K562 (cell line): ENCODE measurements around the gene IKZF3. TPM values are rescaled to one million over a fixed set of nuclear protein-coding genes. Genes with fewer than 3 reads are reported as not detected.

ENCODE experiments used
- BHLHE40 ChIP-seq: IDR thresholded peaks from 2 replicates; pipeline ENCODE4 v1.6.1; 2011; ENCODE audit warnings: low read length, improper control_type of control experiment
- DLX4 ChIP-seq: fragments of 250-450 bp; sonication (Bioruptor Pico); IDR thresholded peaks from 2 replicates; pipeline ENCODE4 v1.6.1; 2021; ENCODE audit warnings: mild to moderate bottlenecking
- EP300 ChIP-seq: IDR thresholded peaks from 2 replicates; pipeline ENCODE4 v1.6.1; 2012; ENCODE audit warnings: low read length, improper control_type of control experiment
- FUS ChIP-seq: fragments of 200-400 bp; formaldehyde crosslinking; optimal IDR thresholded peaks from 2 replicates; pipeline ENCODE3; 2017; ENCODE audit warnings: low read depth, low read length
- HDAC3 ChIP-seq: fragments of 450-650 bp; IDR thresholded peaks from 2 replicates; pipeline ENCODE4 v1.6.1; 2018; ENCODE audit warnings: borderline replicate concordance, mild to moderate bottlenecking, moderate library complexity; ENCODE audit not compliant: partially characterized antibody
- MYC ChIP-seq, 2 experiments: fragments of 250-450 bp in 1 of 2; sonication (Bioruptor Pico) in 1 of 2; IDR thresholded peaks; 2 replicates each; pipeline versions ENCODE4 v1.5.1 to v1.6.1; 2012 to 2021; ENCODE audit warnings: low read depth in 2 of 2, borderline replicate concordance in 1 of 2, improper control_type of control experiment in 1 of 2, low read length in 1 of 2, mild to moderate bottlenecking in 1 of 2, moderate library complexity in 1 of 2
- PRPF4 ChIP-seq: fragments of 200-400 bp; formaldehyde crosslinking; IDR thresholded peaks from one replicate; pipeline ENCODE4 v1.6.1; 2017; ENCODE audit warnings: low read length, low read depth, mild to moderate bottlenecking; ENCODE audit not compliant: insufficient read depth, poor library complexity, severe bottlenecking
- RAD51 ChIP-seq: fragments of 450-650 bp; IDR thresholded peaks from 2 replicates; pipeline ENCODE4 v1.7.1; 2016; ENCODE audit warnings: low read depth, mild to moderate bottlenecking, borderline replicate concordance
- RBBP5 ChIP-seq: fragments of 200-600 bp; sonication (generic); IDR thresholded peaks from 2 replicates; pipeline ENCODE4 v1.6.1; 2012; ENCODE audit warnings: borderline replicate concordance, mild to moderate bottlenecking, low read length, control low read depth, inconsistent platforms; ENCODE audit not compliant: insufficient read depth, poor library complexity, severe bottlenecking
- SNIP1 ChIP-seq: fragments of 450-650 bp; IDR thresholded peaks from 2 replicates; pipeline ENCODE4 v1.7.1; 2017; ENCODE audit warnings: low read depth, mild to moderate bottlenecking
- UBTF ChIP-seq, 2 experiments: IDR thresholded peaks; 2 replicates each; pipeline ENCODE4 v1.6.1; 2012; ENCODE audit warnings: improper control_type of control experiment in 2 of 2, low read depth in 2 of 2, low read length in 2 of 2, borderline replicate concordance in 1 of 2
- VEZF1 ChIP-seq: fragments of 200-800 bp; sonication (Bioruptor generic); IDR thresholded peaks from 2 replicates; pipeline ENCODE4 v1.6.1; 2017; ENCODE audit warnings: missing genetic modification characterization, missing compliant biosample characterization
- WHSC1 ChIP-seq: IDR thresholded peaks from one replicate; pipeline ENCODE4 v1.6.1; 2012; ENCODE audit warnings: low read length, control low read depth, inconsistent platforms
- ZBED1 ChIP-seq: IDR thresholded peaks from 2 replicates; pipeline ENCODE4 v1.6.1; 2014
- ZFPM2 ChIP-seq: fragments of 250-450 bp; sonication (Bioruptor Pico); IDR thresholded peaks from 2 replicates; pipeline ENCODE4 v1.5.1; 2022; ENCODE audit warnings: mild to moderate bottlenecking
- ZNF263 ChIP-seq: sonication (generic); formaldehyde crosslinking; IDR thresholded peaks from 2 replicates; pipeline ENCODE4 v1.8.0; 2022; ENCODE audit warnings: mild to moderate bottlenecking, missing genetic modification reagents, borderline replicate concordance
- ZNF277 ChIP-seq: fragments of 250-450 bp; sonication (Bioruptor Pico); IDR thresholded peaks from 2 replicates; pipeline ENCODE4 v1.8.0; 2022; ENCODE audit warnings: inconsistent platforms, mild to moderate bottlenecking, moderate library complexity, borderline replicate concordance
- ZNF354B ChIP-seq: fragments of 250-450 bp; sonication (Bioruptor Pico); IDR thresholded peaks from 2 replicates; pipeline ENCODE4 v1.4.0; 2020
- ZNF699 ChIP-seq: fragments of 250-450 bp; sonication (Bioruptor Pico); IDR thresholded peaks from 2 replicates; pipeline ENCODE4 v1.8.0; 2021; ENCODE audit warnings: mild to moderate bottlenecking, moderate library complexity; ENCODE audit not compliant: insufficient replicate concordance
- polyA plus RNA-seq, 8 experiments: library from polyadenylated mRNA; depleted of rRNA in 4 of 8; stranded (reverse) in 5 of 8; unstranded in 3 of 8; fragments of >200 nt; fragmentation: Nextera tagmentation in 2 of 8; fragmentation: Illumina TruSeq in 1 of 8; extraction: Ambion mirVana in 2 of 8; extraction: Trizol in 1 of 8; gene quantifications; 2 replicates each; pipeline versions ENCODE4 v1.2.1 to v1.2.3, GENCODE V29; 2011 to 2014; ENCODE audit warnings: inconsistent platforms in 1 of 8, missing spikeins in 1 of 8
- total RNA-seq, 7 experiments: library from RNA; depleted of rRNA in 6 of 7; stranded (reverse); fragments of >200 nt in 6 of 7; fragmentation: Illumina TruSeq in 2 of 7; extraction: Trizol in 2 of 7; gene quantifications; 2 replicates each; pipeline versions ENCODE4 v1.2.1 to v1.2.3, GENCODE V29; 2011 to 2021; ENCODE audit warnings: low replicate concordance in 1 of 7

Gene IKZF3
- total and polyA plus RNA-seq, 9 of the 15 experiments (the other 6 are each of a cell fraction or from before 2014, with no cell fraction given) = 0.06 to 1.6 (median 0.62) TPM

DNA sequence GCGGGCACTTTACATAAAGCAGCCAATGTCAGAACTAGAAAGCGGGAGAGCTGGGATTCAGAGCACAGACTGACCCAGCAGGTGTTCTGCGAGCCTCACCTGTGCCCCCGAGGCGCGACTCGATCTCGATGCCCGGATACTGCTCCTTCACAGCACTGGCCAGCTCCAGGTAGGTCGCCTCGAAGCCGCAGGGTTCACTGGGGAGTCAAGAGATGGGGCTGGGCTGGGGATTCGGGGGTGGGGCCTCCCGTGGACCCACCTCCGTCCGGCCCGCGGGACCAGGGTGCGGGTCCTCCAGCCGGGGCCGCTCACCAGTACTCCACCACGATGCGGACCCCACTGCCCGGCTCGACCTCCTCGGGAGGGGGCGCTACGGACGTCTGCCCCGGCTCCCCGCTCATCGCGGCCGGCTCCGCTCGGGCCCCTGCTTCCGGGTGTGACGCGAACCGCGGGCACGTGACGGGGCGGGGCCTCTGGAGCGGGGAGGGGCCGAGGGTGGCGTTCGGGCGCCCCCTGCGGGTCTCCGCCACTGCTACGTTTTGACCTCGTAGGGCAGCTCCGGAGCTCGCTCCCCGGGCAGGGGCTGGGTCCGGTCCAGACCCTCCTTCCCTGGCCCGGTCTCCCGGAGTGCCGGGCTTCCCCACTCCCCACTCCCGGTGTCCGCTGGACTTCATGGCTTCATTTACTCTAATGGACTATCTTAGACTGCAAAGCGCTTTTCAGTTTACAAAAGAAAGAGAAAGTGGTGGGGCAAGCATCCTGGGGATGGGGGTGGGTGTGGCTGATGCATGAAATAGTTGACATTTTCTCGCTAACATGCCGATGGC lies 133.8 kb downstream of the IKZF3 start, which contains the start of gene MIEN1 (continued):
- TF ChIP-seq UBTF (IDR thresholded peaks at IDR 0.05; ENCODE audit: borderline replicate concordance in 1 of 2, low read depth in 2 of 2, low read length in 2 of 2) (peak; percentile 22 to 60; a peak in 1 of 4 replicates), ZNF263 (no peak), BHLHE40 (peak; percentile 99), RBBP5 (peak; percentile 90), MYC (IDR thresholded peaks at IDR 0.05; ENCODE audit: low read depth, low read length) (no peak; the same call in none of the 2 replicates), MYC (CRISPR knock-in tag; IDR thresholded peaks at IDR 0.05; ENCODE audit: borderline replicate concordance, low read depth) (no peak), ZNF277 (CRISPR knock-in tag) (no peak), ZBED1 (no peak), HDAC3 (no peak), PRPF4 (no peak), ZNF354B (no peak), ZFPM2 (CRISPR knock-in tag) (no peak), WHSC1 (no peak), FUS (no peak), ZNF699 (CRISPR knock-in tag) (no peak), EP300 (no peak), DLX4 (CRISPR knock-in tag) (no peak), VEZF1 (CRISPR knock-in tag) (peak; percentile 88), SNIP1 (no peak), RAD51 (peak; percentile 96)
